ENCODE measurements around the gene CRTAC1. TPM values are rescaled to one million over a fixed set of nuclear protein-coding genes. Genes with fewer than 3 reads are reported as not detected.

The CRTAC1 gene
- total RNA-seq, 1 donor from 2014 or later, result 0.66 TPM

DNA sequence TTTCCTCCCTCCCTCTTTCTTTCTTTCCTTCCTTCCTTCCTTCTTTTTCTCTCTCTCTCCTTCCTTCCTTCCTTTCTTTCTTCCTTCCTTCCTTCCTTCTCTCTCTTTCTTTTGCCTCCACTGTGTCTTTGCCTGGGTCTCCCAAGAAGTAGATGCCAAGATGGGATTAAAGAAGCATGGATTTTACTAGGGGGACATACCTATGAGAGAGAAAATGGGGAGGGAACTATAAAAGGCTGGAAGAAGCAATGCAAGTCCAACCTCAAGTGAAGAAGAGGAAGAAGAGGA, 33.3 kb upstream of the CRTAC1 start:
- no peak overlapping the region for H3K27ac ChIP-seq (ENCODE audit: low read depth, low read length)
- no peaks in the 10 kb centered on the region for H3K36me3 ChIP-seq (ENCODE audit: insufficient read depth, low read length)
- no peaks in the 10 kb centered on the region for H3K9me3 ChIP-seq (ENCODE audit: insufficient read depth, low read depth, low read length)
- no peak overlapping the region for H3K4me3 ChIP-seq (ENCODE audit: insufficient read depth, low read depth, low read length)
- FAIRE-seq, result no peak
- no peaks in the 10 kb centered on the region for H4K20me1 ChIP-seq (ENCODE audit: insufficient read depth, low read length)
- no peaks in the 10 kb centered on the region for H3K4me1 ChIP-seq (ENCODE audit: insufficient read depth, low read length)
- H3K27me3 Mint-ChIP-seq (ENCODE audit: low read depth, unreplicated experiment), result peaks cover 43% of the 10 kb centered on the region
- H3K9me3 Mint-ChIP-seq (ENCODE audit: unreplicated experiment), result no peaks in the 10 kb centered on the region
- no peak overlapping the region for H3K4me3 Mint-ChIP-seq (ENCODE audit: unreplicated experiment)
- H3K4me2 ChIP-seq (ENCODE audit: low read length), result no peak overlapping the region
- H3K4me1 Mint-ChIP-seq (ENCODE audit: low read depth, unreplicated experiment), result no peaks in the 10 kb centered on the region
- H3K36me3 Mint-ChIP-seq (ENCODE audit: low read depth, unreplicated experiment), result no peaks in the 10 kb centered on the region
- H3K27me3 ChIP-seq (ENCODE audit: insufficient read depth, low read length), result peaks cover 2% of the 10 kb centered on the region
- no peak overlapping the region for H3K9ac ChIP-seq (ENCODE audit: low read length)
- no peak overlapping the region for H3K27ac Mint-ChIP-seq (ENCODE audit: unreplicated experiment)
- H2AFZ ChIP-seq (ENCODE audit: low read depth, low read length), result no peak overlapping the region
- H3K79me2 ChIP-seq (ENCODE audit: insufficient read depth, low read length), result no peaks in the 10 kb centered on the region
- no peak for TF ChIP-seq EZH2 (IDR thresholded peaks at IDR 0.05; ENCODE audit: insufficient read depth, low read length)
- TF ChIP-seq, protein P1, sequence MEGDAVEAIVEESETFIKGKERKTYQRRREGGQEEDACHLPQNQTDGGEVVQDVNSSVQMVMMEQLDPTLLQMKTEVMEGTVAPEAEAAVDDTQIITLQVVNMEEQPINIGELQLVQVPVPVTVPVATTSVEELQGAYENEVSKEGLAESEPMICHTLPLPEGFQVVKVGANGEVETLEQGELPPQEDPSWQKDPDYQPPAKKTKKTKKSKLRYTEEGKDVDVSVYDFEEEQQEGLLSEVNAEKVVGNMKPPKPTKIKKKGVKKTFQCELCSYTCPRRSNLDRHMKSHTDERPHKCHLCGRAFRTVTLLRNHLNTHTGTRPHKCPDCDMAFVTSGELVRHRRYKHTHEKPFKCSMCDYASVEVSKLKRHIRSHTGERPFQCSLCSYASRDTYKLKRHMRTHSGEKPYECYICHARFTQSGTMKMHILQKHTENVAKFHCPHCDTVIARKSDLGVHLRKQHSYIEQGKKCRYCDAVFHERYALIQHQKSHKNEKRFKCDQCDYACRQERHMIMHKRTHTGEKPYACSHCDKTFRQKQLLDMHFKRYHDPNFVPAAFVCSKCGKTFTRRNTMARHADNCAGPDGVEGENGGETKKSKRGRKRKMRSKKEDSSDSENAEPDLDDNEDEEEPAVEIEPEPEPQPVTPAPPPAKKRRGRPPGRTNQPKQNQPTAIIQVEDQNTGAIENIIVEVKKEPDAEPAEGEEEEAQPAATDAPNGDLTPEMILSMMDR (IDR thresholded peaks at IDR 0.05; ENCODE audit: insufficient read depth, low read depth, low read length), result no peak
- no peak for DNase-seq (ENCODE audit: low read depth)

DNA sequence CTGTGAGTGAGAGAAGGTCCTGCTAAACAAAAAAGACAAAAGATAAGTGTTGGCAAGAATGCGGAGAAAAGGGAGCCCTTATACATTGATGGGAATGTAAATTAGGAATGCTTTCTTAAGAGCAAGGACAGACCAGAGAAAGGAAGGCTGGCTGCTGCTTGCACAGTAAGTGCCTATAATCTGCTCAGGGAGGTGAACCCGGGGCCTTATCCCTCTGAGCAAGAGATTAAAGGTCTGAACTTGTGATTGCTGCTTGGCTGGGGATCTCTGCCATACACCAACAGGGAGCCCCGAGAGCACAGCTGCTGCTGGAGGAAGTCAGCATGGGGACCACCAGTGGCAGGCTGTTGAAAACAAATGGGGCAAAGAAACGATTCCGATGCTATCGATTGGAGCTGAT, 32.0 kb upstream of the CRTAC1 start:
- Mint-ChIP-seq H3K4me1 (ENCODE audit: low read depth, unreplicated experiment) (no peaks in the 10 kb centered on the region), H3K4me3 (ENCODE audit: unreplicated experiment) (no peak overlapping the region), H3K9me3 (ENCODE audit: unreplicated experiment) (no peaks in the 10 kb centered on the region), H3K27ac (ENCODE audit: unreplicated experiment) (no peak overlapping the region), H3K27me3 (ENCODE audit: low read depth, unreplicated experiment) (peaks cover 41% of the 10 kb centered on the region), H3K36me3 (ENCODE audit: low read depth, unreplicated experiment) (no peaks in the 10 kb centered on the region)
- no peak for DNase-seq (ENCODE audit: low read depth)
- H4K20me1 ChIP-seq (ENCODE audit: insufficient read depth, low read length), result no peaks in the 10 kb centered on the region
- H3K36me3 ChIP-seq (ENCODE audit: insufficient read depth, low read length), result no peaks in the 10 kb centered on the region
- H3K4me3 ChIP-seq (ENCODE audit: insufficient read depth, low read depth, low read length), result no peak overlapping the region
- peaks cover 2% of the 10 kb centered on the region for H3K27me3 ChIP-seq (ENCODE audit: insufficient read depth, low read length)
- H3K4me1 ChIP-seq (ENCODE audit: insufficient read depth, low read length), result no peaks in the 10 kb centered on the region
- no peaks in the 10 kb centered on the region for H3K79me2 ChIP-seq (ENCODE audit: insufficient read depth, low read length)
- H3K9me3 ChIP-seq (ENCODE audit: insufficient read depth, low read depth, low read length), result no peaks in the 10 kb centered on the region
- no peak overlapping the region for H3K27ac ChIP-seq (ENCODE audit: low read depth, low read length)
- H3K9ac ChIP-seq (ENCODE audit: low read length), result no peak overlapping the region
- no peak for FAIRE-seq
- TF ChIP-seq, protein P1 (IDR thresholded peaks at IDR 0.05; ENCODE audit: insufficient read depth, low read depth, low read length), result no peak
- TF ChIP-seq EZH2 (IDR thresholded peaks at IDR 0.05; ENCODE audit: insufficient read depth, low read length), result no peak
- no peak overlapping the region for H3K4me2 ChIP-seq (ENCODE audit: low read length)
- no peak overlapping the region for H2AFZ ChIP-seq (ENCODE audit: low read depth, low read length)

DNA sequence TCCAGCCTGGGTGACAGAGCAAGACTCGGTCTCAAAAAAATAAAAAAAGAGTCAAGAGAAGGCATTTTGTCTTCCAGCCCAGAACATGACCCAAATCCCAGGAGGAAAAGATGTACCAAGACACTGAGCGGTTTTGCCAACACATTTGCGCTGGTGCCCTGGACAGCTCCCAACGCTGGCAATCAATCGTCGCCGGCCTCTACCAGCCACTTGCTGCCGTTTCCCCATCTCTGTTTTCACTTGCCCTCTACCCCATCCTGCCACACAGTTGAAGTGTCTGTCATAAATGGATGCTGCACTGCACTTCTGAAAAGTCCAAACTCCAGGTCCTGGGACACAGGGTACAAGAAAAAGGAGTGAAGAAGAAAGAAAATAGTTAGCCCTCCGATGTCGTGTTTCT, 29.7 kb upstream of the CRTAC1 start:
- no peaks in the 10 kb centered on the region for H3K4me1 Mint-ChIP-seq (ENCODE audit: low read depth, unreplicated experiment)
- peaks cover 31% of the 10 kb centered on the region for H3K27me3 Mint-ChIP-seq (ENCODE audit: low read depth, unreplicated experiment)
- no peak overlapping the region for H3K9ac ChIP-seq (ENCODE audit: low read length)
- no peaks in the 10 kb centered on the region for H3K36me3 ChIP-seq (ENCODE audit: insufficient read depth, low read length)
- no peaks in the 10 kb centered on the region for H3K9me3 Mint-ChIP-seq (ENCODE audit: unreplicated experiment)
- no peaks in the 10 kb centered on the region for H3K4me1 ChIP-seq (ENCODE audit: insufficient read depth, low read length)
- peaks cover 2% of the 10 kb centered on the region for H3K27me3 ChIP-seq (ENCODE audit: insufficient read depth, low read length)
- H3K4me2 ChIP-seq (ENCODE audit: low read length), result no peak overlapping the region
- no peak overlapping the region for H2AFZ ChIP-seq (ENCODE audit: low read depth, low read length)
- no peaks in the 10 kb centered on the region for H3K79me2 ChIP-seq (ENCODE audit: insufficient read depth, low read length)
- H3K9me3 ChIP-seq (ENCODE audit: insufficient read depth, low read depth, low read length), result no peaks in the 10 kb centered on the region
- H3K27ac ChIP-seq (ENCODE audit: low read depth, low read length), result no peak overlapping the region
- FAIRE-seq (no peak), DNase-seq (ENCODE audit: low read depth) (no peak)
- H3K27ac Mint-ChIP-seq (ENCODE audit: unreplicated experiment), result no peak overlapping the region
- TF ChIP-seq EZH2 (IDR thresholded peaks at IDR 0.05; ENCODE audit: insufficient read depth, low read length), result no peak
- TF ChIP-seq, protein P1 (IDR thresholded peaks at IDR 0.05; ENCODE audit: insufficient read depth, low read depth, low read length), result no peak
- H3K36me3 Mint-ChIP-seq (ENCODE audit: low read depth, unreplicated experiment), result no peaks in the 10 kb centered on the region
- H3K4me3 ChIP-seq (ENCODE audit: insufficient read depth, low read depth, low read length), result no peak overlapping the region
- H4K20me1 ChIP-seq (ENCODE audit: insufficient read depth, low read length), result no peaks in the 10 kb centered on the region
- no peak overlapping the region for H3K4me3 Mint-ChIP-seq (ENCODE audit: unreplicated experiment)

Measured in astrocyte (in vitro differentiated cells and primary cell).